Transverse colon (tissue), 3 donors: Measurements from ENCODE around the gene RIN2.

Source experiments
- CTCF ChIP-seq, 5 experiments: fragments of 200-600 bp in 3 of 5; fragments of 450-650 bp in 2 of 5; sonication (generic) in 3 of 5; IDR thresholded peaks; 1 replicate in 2 of 5; 2 replicates in 3 of 5; pipeline ENCODE4 v1.5.1; 2016 to 2017; ENCODE audit warnings: antibody characterized with exemption in 5 of 5, inconsistent platforms in 3 of 5, mild to moderate bottlenecking in 2 of 5, moderate library complexity in 1 of 5
- EP300 ChIP-seq: sonication (generic); formaldehyde crosslinking; IDR thresholded peaks from one replicate; pipeline ENCODE4 v1.6.1; 2017; ENCODE audit warnings: antibody characterized with exemption, low read depth
- POLR2A ChIP-seq: fragments of 450-650 bp; IDR thresholded peaks from one replicate; pipeline ENCODE4 v1.6.1; 2016; ENCODE audit warnings: antibody characterized with exemption, mild to moderate bottlenecking, moderate library complexity

GRCh38 chr20:19768325-19768842 lies 10.3 kb downstream of the RIN2 start:
- TF ChIP-seq CTCF (IDR thresholded peaks at IDR 0.05) (no peak), POLR2A (no peak), EP300 (no peak)
